ENCODE data around the gene VWA8.

- TF ChIP-seq CTCF (IDR thresholded peaks at IDR 0.05; ENCODE audit: low read depth, low read length) (no peak), EZH2phosphoT487 (IDR thresholded peaks at IDR 0.05; ENCODE audit: low read depth) (no peak)
These were observed 51.4 kb downstream of the VWA8 start for GRCh38 chr13:41909506-41909905.

Measured in OCI-LY3 (cell line).